WERI-Rb-1 (cell line): ENCODE data around the gene GXYLT2.
A peak's percentile ranks its signal among the peaks of the same experiment; 100 is the strongest.

ENCODE experiments used
- DNase-seq: peaks from one replicate; pipeline ENCODE4 v3.0.0-alpha.2; 2020
- H3K27ac ChIP-seq: fragments of 250-450 bp; sonication (Bioruptor Pico); 2 replicates; pipeline ENCODE4 v1.5.1; 2020; ENCODE audit warnings: mild to moderate bottlenecking, moderate library complexity
- H3K27me3 ChIP-seq: fragments of 250-450 bp; sonication (Bioruptor Pico); 2 replicates; pipeline ENCODE4 v1.5.1; 2021; ENCODE audit warnings: mild to moderate bottlenecking, low read depth, moderate library complexity; ENCODE audit not compliant: insufficient read depth, severe bottlenecking
- H3K36me3 ChIP-seq: fragments of 250-450 bp; sonication (Bioruptor Pico); 2 replicates; pipeline ENCODE4 v1.5.1; 2020; ENCODE audit warnings: mild to moderate bottlenecking, moderate library complexity
- H3K4me3 ChIP-seq: 2 replicates; pipeline ENCODE4 v1.5.1; 2011; ENCODE audit warnings: low read depth, mild to moderate bottlenecking, control low read depth, low read length
- H3K9me3 ChIP-seq: fragments of 250-450 bp; sonication (Bioruptor Pico); 2 replicates; pipeline ENCODE4 v1.5.1; 2021; ENCODE audit warnings: mild to moderate bottlenecking, moderate library complexity; ENCODE audit not compliant: severe bottlenecking
- TF ChIP-seq, protein P1 (sequence below): IDR thresholded peaks from 2 replicates; pipeline ENCODE4 v1.5.1; 2011; ENCODE audit warnings: low read depth, mild to moderate bottlenecking, control low read depth, inconsistent platforms, low read length

GXYLT2 gene, protein sequence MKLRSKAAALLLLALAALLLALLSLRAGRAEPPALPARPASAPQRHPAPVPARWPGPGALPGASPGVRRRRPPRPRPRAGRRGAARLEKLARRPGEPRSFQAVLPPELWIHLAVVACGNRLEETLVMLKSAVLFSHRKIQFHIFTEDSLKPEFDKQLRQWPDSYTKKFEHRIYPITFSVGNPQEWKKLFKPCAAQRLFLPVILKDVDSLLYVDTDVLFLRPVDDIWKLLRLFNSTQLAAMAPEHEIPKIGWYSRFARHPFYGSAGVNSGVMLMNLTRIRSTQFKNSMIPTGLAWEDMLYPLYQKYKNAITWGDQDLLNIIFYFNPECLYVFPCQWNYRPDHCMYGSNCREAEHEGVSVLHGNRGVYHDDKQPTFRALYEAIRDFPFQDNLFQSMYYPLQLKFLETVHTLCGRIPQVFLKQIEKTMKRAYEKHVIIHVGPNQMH

DNA sequence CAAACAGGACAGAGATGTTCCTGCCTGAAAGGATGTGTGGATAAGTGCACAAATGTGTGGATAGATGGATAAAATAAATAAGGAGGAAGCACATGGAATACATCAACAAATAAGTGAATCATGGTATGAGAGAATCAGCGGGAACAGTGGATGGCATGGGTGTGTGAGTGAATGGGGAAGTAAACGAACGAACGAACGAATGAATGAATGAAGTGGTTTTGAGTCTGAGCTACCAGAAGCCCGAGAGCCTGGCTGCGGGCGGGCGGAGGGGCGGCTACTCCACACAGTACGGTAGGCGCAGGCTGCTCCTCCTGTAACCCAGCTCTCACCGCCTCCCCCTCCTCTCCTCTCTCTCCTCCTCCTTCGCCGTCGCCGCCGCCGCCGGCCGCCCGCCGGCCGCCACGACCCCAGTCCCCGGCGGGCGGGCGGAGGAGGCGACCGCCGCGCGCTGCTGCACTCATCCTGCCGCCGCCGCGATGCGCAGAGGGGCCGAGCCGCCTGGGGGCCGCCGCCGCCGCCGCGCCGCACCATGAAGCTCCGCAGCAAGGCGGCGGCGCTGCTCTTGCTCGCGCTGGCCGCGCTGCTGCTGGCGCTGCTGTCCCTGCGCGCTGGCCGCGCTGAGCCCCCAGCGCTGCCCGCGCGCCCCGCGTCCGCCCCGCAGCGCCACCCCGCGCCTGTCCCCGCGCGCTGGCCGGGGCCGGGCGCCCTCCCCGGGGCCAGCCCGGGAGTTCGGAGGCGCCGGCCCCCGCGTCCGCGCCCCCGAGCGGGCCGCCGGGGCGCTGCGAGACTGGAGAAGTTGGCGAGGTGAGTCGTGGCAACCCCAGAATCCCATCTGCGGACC is at the start of gene GXYLT2:
Gene GXYLT2 (plus strand): TSS at position 342 of the 841 bp plus-strand sequence. CDS start 188 bp downstream, at position 530.
- Histone ChIP-seq H3K27ac (no peak within 1 kb of the TSS), H3K9me3 (no peaks in the 10 kb centered on the region), H3K27me3 (no peaks in the 10 kb centered on the region), H3K36me3 (no peaks in the 10 kb centered on the region), H3K4me3 (peak within 1 kb of the TSS; percentile 59)
- TF ChIP-seq, protein P1, sequence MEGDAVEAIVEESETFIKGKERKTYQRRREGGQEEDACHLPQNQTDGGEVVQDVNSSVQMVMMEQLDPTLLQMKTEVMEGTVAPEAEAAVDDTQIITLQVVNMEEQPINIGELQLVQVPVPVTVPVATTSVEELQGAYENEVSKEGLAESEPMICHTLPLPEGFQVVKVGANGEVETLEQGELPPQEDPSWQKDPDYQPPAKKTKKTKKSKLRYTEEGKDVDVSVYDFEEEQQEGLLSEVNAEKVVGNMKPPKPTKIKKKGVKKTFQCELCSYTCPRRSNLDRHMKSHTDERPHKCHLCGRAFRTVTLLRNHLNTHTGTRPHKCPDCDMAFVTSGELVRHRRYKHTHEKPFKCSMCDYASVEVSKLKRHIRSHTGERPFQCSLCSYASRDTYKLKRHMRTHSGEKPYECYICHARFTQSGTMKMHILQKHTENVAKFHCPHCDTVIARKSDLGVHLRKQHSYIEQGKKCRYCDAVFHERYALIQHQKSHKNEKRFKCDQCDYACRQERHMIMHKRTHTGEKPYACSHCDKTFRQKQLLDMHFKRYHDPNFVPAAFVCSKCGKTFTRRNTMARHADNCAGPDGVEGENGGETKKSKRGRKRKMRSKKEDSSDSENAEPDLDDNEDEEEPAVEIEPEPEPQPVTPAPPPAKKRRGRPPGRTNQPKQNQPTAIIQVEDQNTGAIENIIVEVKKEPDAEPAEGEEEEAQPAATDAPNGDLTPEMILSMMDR, result no peak
- DNase-seq, result peak; percentile 85

DNA sequence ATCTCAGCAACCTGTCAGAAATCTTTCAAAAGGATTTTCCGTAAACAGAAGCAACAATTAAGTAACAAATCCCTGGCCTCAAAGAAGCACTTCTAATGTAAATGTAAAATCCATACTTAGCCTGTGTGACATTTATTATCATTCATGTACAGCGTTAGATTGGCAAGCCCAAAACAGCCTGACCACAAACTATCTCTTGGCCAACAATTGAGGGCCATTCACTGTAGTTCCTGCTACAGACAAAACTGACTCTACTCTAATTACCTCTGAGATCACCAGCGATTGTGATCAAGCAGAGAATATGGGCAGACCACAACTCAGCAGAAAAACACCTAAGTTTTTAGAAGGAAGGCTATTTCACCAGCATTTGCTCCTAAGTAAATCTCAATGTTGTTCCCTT is 48.8 kb upstream of the GXYLT2 start:
- H3K27ac ChIP-seq, result no peak overlapping the region
- H3K36me3 ChIP-seq, result peaks cover 27% of the 10 kb centered on the region
- no peak for DNase-seq
- H3K27me3 ChIP-seq, result no peaks in the 10 kb centered on the region
- H3K9me3 ChIP-seq, result no peaks in the 10 kb centered on the region
- no peak overlapping the region for H3K4me3 ChIP-seq
- TF ChIP-seq, protein P1, result no peak

DNA sequence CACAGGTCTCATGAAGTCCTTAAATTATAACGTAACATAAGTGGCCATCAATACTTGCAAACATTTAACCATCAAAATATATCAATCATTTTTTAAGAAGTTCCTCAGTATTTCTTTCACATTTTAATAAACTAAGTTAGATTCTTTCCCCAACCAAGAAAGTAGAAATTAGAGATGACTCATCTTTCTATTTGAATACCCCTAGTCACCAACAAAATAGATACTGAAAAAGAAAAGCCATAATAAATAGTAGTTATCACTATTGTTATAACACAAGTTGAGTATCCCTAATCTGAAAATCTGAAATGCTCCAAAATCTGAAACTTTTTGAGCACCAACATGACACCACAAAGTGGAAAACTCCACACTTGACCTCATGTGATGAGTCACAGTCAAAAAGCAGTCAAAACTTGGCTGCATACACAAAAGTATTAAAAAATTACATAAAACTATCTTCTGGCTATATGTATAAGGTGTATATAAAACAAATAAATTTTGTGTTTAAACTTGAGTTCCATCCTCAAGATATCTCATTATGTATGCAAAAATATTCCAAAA is 43.3 kb upstream of the GXYLT2 start:
- peaks cover 19% of the 10 kb centered on the region for H3K36me3 ChIP-seq

DNA sequence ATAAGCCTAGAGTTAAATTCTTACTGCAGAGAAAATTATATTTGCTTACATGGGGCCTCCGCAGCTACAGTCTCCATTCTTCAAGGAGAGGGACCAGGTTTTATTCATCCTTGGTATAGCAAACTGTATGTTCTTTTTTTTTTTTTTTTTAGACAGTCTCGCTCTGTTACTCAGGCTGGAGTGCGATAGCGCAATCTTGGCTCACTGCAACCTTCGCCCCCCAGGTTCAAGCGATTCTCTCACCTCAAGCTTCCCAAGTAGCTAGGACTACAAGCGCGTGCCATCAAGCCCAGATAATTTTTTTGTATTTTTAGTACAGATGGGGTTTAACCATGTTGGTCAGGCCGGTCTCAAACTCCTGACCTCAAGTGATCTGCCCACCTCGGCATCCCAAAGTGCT is 41.7 kb upstream of the GXYLT2 start:
- DNase-seq, result no peak
- no peak overlapping the region for H3K4me3 ChIP-seq
- no peak overlapping the region for H3K27ac ChIP-seq

More for the DNA sequence above, 43.3 kb upstream of the GXYLT2 start:
- no peak overlapping the region for H3K27ac ChIP-seq
- H3K9me3 ChIP-seq, result no peaks in the 10 kb centered on the region
- TF ChIP-seq, protein P1, result no peak
- no peaks in the 10 kb centered on the region for H3K27me3 ChIP-seq
- no peak for DNase-seq
- H3K4me3 ChIP-seq, result no peak overlapping the region

DNA sequence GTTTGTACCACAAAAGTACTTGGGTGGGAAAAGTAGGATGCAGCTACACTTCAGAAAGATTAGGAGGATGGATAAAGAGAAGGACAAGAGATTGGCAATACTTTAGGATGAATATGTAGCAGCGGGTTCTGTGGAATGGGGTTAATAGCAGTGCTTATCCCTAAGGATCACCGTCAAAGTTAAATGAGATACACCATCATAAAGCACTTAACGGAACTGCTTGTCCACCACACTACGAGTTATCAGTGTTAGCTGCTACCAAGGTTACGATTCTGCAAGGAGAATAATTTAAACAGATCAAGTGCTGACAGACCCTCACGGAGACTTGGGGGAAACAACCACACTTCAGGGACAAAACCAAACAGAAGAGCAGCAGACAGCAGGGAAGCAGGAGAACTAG is 40.6 kb upstream of the GXYLT2 start:
- Histone ChIP-seq H3K9me3 (no peaks in the 10 kb centered on the region), H3K27me3 (no peaks in the 10 kb centered on the region), H3K27ac (no peak overlapping the region), H3K36me3 (peaks cover 1% of the 10 kb centered on the region), H3K4me3 (peak overlapping the region; percentile 83)
- no peak for DNase-seq
- TF ChIP-seq, protein P1, result no peak

More for the DNA sequence above, 41.7 kb upstream of the GXYLT2 start:
- TF ChIP-seq, protein P1, result no peak
- Histone ChIP-seq H3K27me3 (no peaks in the 10 kb centered on the region), H3K36me3 (peaks cover 10% of the 10 kb centered on the region), H3K9me3 (no peaks in the 10 kb centered on the region)
